Activated CD4-positive, alpha-beta T cell treated with anti-CD3 and anti-CD28 coated beads, Interleukin-2, amount 10 ng/mL, durations not matched to agents 24 days and 14 days (primary cell): ENCODE results near the gene TMEM54. TPM values are rescaled to one million over a fixed set of nuclear protein-coding genes. Genes with fewer than 3 reads are reported as not detected.
A peak's percentile ranks its signal among the peaks of the same experiment; 100 is the strongest.

Experiments
- DNase-seq: peaks from one replicate; pipeline ENCODE4 v3.0.0; 2022
- H3K27ac Mint-ChIP-seq: one replicate; pipeline ENCODE4 v1.8.0; 2022; ENCODE audit warnings: mild to moderate bottlenecking, mixed read lengths
- H3K27me3 Mint-ChIP-seq: one replicate; pipeline ENCODE4 v1.8.0; 2022; ENCODE audit warnings: mixed read lengths
- H3K36me3 Mint-ChIP-seq: one replicate; pipeline ENCODE4 v1.8.0; 2022; ENCODE audit warnings: low read depth, mild to moderate bottlenecking, mixed read lengths
- H3K4me1 Mint-ChIP-seq: one replicate; pipeline ENCODE4 v1.8.0; 2021; ENCODE audit warnings: mixed read lengths
- H3K4me3 Mint-ChIP-seq: one replicate; pipeline ENCODE4 v1.8.0; 2022; ENCODE audit warnings: mild to moderate bottlenecking, moderate library complexity, mixed read lengths
- H3K9me3 Mint-ChIP-seq: one replicate; pipeline ENCODE4 v1.8.0; 2021; ENCODE audit warnings: mixed read lengths
- intact Hi-C: fragments of 100-400 bp; cut with micrococcal nuclease; formaldehyde crosslinking; loops from one replicate; pipeline ENCODE4 v1.15.1; 2023
- total RNA-seq: library from RNA; stranded (reverse); gene quantifications from 2 replicates; pipeline ENCODE4 v1.2.3, GENCODE V29; 2022

Gene TMEM54
- total RNA-seq, 1 donor from 2014 or later = 0.89 TPM

- H3K4me3 Mint-ChIP-seq = no peak overlapping the region
- H3K27ac Mint-ChIP-seq = no peak overlapping the region
- H3K27me3 Mint-ChIP-seq = peaks cover 74% of the 10 kb centered on the region
- intact Hi-C loops = no loop called here
- H3K4me1 Mint-ChIP-seq = no peaks in the 10 kb centered on the region
- no peaks in the 10 kb centered on the region for H3K9me3 Mint-ChIP-seq
- no peaks in the 10 kb centered on the region for H3K36me3 Mint-ChIP-seq
- no peak for DNase-seq
Measured at GRCh38 chr1:32886828-32887414, 14.3 kb downstream of the TMEM54 start.

GRCh38 chr1:32886004-32886827 is 15.0 kb downstream of the TMEM54 start, which contains the start of gene HPCA:
Gene HPCA (plus strand): TSS chr1:32886491. CDS start chr1:32888899, 2,408 bp downstream.
- DNase-seq = peak; percentile 88
- Mint-ChIP-seq H3K27me3 (peaks cover 68% of the 10 kb centered on the region), H3K36me3 (no peaks in the 10 kb centered on the region), H3K27ac (no peak within 1 kb of the TSS), H3K4me1 (no peaks in the 10 kb centered on the region), H3K4me3 (no peak within 1 kb of the TSS), H3K9me3 (no peaks in the 10 kb centered on the region)
- intact Hi-C loops = no loop called here

GRCh38 chr1:32885676-32886003 is 15.5 kb downstream of the TMEM54 start:
- Mint-ChIP-seq H3K4me3 (no peak overlapping the region), H3K36me3 (no peaks in the 10 kb centered on the region), H3K27me3 (peaks cover 69% of the 10 kb centered on the region), H3K4me1 (no peaks in the 10 kb centered on the region), H3K27ac (no peak overlapping the region), H3K9me3 (no peaks in the 10 kb centered on the region)
- intact Hi-C loops = no loop called here
- DNase-seq = no peak

- Mint-ChIP-seq H3K27me3 (peaks cover 61% of the 10 kb centered on the region), H3K27ac (no peak overlapping the region), H3K4me3 (no peak overlapping the region), H3K9me3 (no peaks in the 10 kb centered on the region), H3K4me1 (no peaks in the 10 kb centered on the region), H3K36me3 (no peaks in the 10 kb centered on the region)
- intact Hi-C loops = no loop called here
- no peak for DNase-seq
Measured at GRCh38 chr1:32884726-32885125, 16.5 kb downstream of the TMEM54 start.

GRCh38 chr1:32884032-32884372 is 17.2 kb downstream of the TMEM54 start:
- no peaks in the 10 kb centered on the region for H3K36me3 Mint-ChIP-seq
- intact Hi-C loops = no loop called here
- no peak for DNase-seq
- no peak overlapping the region for H3K4me3 Mint-ChIP-seq
- peaks cover 54% of the 10 kb centered on the region for H3K27me3 Mint-ChIP-seq
- H3K9me3 Mint-ChIP-seq = no peaks in the 10 kb centered on the region
- no peak overlapping the region for H3K27ac Mint-ChIP-seq
- H3K4me1 Mint-ChIP-seq = no peaks in the 10 kb centered on the region

- peaks cover 53% of the 10 kb centered on the region for H3K27me3 Mint-ChIP-seq
- no peaks in the 10 kb centered on the region for H3K36me3 Mint-ChIP-seq
- H3K27ac Mint-ChIP-seq = no peak overlapping the region
- no peaks in the 10 kb centered on the region for H3K4me1 Mint-ChIP-seq
- H3K4me3 Mint-ChIP-seq = no peak overlapping the region
- no peaks in the 10 kb centered on the region for H3K9me3 Mint-ChIP-seq
- DNase-seq = no peak
- intact Hi-C loops = no loop called here
Measured at GRCh38 chr1:32883338-32884031, 17.7 kb downstream of the TMEM54 start.

GRCh38 chr1:32881871-32882850 is 19.0 kb downstream of the TMEM54 start:
- Mint-ChIP-seq H3K4me3 (no peak overlapping the region), H3K27me3 (peaks cover 44% of the 10 kb centered on the region), H3K27ac (no peak overlapping the region), H3K36me3 (no peaks in the 10 kb centered on the region), H3K9me3 (no peaks in the 10 kb centered on the region), H3K4me1 (no peaks in the 10 kb centered on the region)
- intact Hi-C loops = no loop called here
- DNase-seq = no peak

- no peaks in the 10 kb centered on the region for H3K4me1 Mint-ChIP-seq
Measured at GRCh38 chr1:32881291-32881690, 19.9 kb downstream of the TMEM54 start.

GRCh38 chr1:32878637-32879041 is 22.6 kb downstream of the TMEM54 start:
- intact Hi-C loops = no loop called here
- Mint-ChIP-seq H3K4me1 (no peaks in the 10 kb centered on the region), H3K36me3 (no peaks in the 10 kb centered on the region), H3K27me3 (peaks cover 30% of the 10 kb centered on the region), H3K9me3 (no peaks in the 10 kb centered on the region), H3K27ac (no peak overlapping the region), H3K4me3 (no peak overlapping the region)
- DNase-seq = no peak

More at GRCh38 chr1:32881291-32881690, 19.9 kb downstream of the TMEM54 start:
- DNase-seq = no peak
- intact Hi-C loops = no loop called here
- no peak overlapping the region for H3K4me3 Mint-ChIP-seq
- no peak overlapping the region for H3K27ac Mint-ChIP-seq
- no peaks in the 10 kb centered on the region for H3K36me3 Mint-ChIP-seq
- peaks cover 37% of the 10 kb centered on the region for H3K27me3 Mint-ChIP-seq
- H3K9me3 Mint-ChIP-seq = no peaks in the 10 kb centered on the region

- intact Hi-C loops = no loop called here
- no peak overlapping the region for H3K4me3 Mint-ChIP-seq
- no peak for DNase-seq
Measured at GRCh38 chr1:32878183-32878582, 23.0 kb downstream of the TMEM54 start.

GRCh38 chr1:32877211-32878110 is 23.7 kb downstream of the TMEM54 start:
- Mint-ChIP-seq H3K9me3 (no peaks in the 10 kb centered on the region), H3K27ac (no peak overlapping the region), H3K27me3 (peaks cover 30% of the 10 kb centered on the region), H3K4me3 (no peak overlapping the region), H3K4me1 (no peaks in the 10 kb centered on the region), H3K36me3 (no peaks in the 10 kb centered on the region)
- no peak for DNase-seq
- intact Hi-C loops = no loop called here

More at GRCh38 chr1:32878183-32878582, 23.0 kb downstream of the TMEM54 start:
- Mint-ChIP-seq H3K9me3 (no peaks in the 10 kb centered on the region), H3K27ac (no peak overlapping the region), H3K27me3 (peaks cover 27% of the 10 kb centered on the region), H3K36me3 (no peaks in the 10 kb centered on the region), H3K4me1 (no peaks in the 10 kb centered on the region)

- no peaks in the 10 kb centered on the region for H3K36me3 Mint-ChIP-seq
- peak; percentile 92 for DNase-seq
- no peaks in the 10 kb centered on the region for H3K9me3 Mint-ChIP-seq
- H3K4me1 Mint-ChIP-seq = no peaks in the 10 kb centered on the region
- H3K27ac Mint-ChIP-seq = no peak overlapping the region
- intact Hi-C loops = loop anchor here (1.0 kb wide), 1 partner anchor 210 kb away; no protein-coding TSS in a partner anchor
- no peak overlapping the region for H3K4me3 Mint-ChIP-seq
- H3K27me3 Mint-ChIP-seq = peaks cover 37% of the 10 kb centered on the region
Measured at GRCh38 chr1:32876341-32877210, 24.6 kb downstream of the TMEM54 start.
